Endothelial cell of umbilical vein (primary cell): ENCODE measurements around the gene EMC9. TPM values are rescaled to one million over a fixed set of nuclear protein-coding genes. Genes with fewer than 3 reads are reported as not detected.
A peak's percentile ranks its signal among the peaks of the same experiment; 100 is the strongest.

ENCODE experiments used
- BruUV-seq: library from RNA; stranded (reverse); fragments of 400-500 nt; replicated peaks from 2 replicates; lab custom pipeline; 2021; lab: Mats Ljungman, UMichigan
- CTCF ChIA-PET: fragments of 300-600, 350-600 bp; sonication (Branson Sonifier 250); formaldehyde crosslinking; loops from one replicate; lab custom pipeline; 2021; ENCODE audit warnings: antibody characterized with exemption, inconsistent platforms; lab: Charles Lee
- POLR2A ChIA-PET: fragments of 300-600, 350-600 bp; sonication (Branson Sonifier 250); formaldehyde crosslinking; loops from one replicate; lab custom pipeline; 2021; ENCODE audit warnings: antibody characterized with exemption, inconsistent platforms; lab: Charles Lee
- DNase-seq: peaks from one replicate; pipeline ENCODE4 v3.0.0-alpha.2; 2011; ENCODE audit warnings: low read depth, low spot score
- FAIRE-seq: peaks from 2 replicates; lab custom pipeline; 2011; peaks lifted over from hg19 to GRCh38; lab: Jason Lieb, UNC
- H2AFZ ChIP-seq: 2 replicates; pipeline ENCODE4 v1.6.0; 2012; ENCODE audit warnings: low read depth, low read length, control low read depth, inconsistent platforms
- H3K27ac ChIP-seq: 2 replicates; pipeline ENCODE4 v1.5.1; 2011; ENCODE audit warnings: low read depth, mild to moderate bottlenecking, control low read depth, low read length, moderate library complexity; ENCODE audit not compliant: insufficient read depth
- H3K27me3 ChIP-seq, 2 experiments: 2 replicates each; pipeline versions ENCODE4 v1.6.0 to v1.6.1; 2011; ENCODE audit warnings: low read length in 2 of 2, mixed read lengths in 1 of 2; ENCODE audit not compliant: control insufficient read depth in 2 of 2, insufficient read depth in 2 of 2
- H3K36me3 ChIP-seq, 2 experiments: 2 replicates in 1 of 2; 3 replicates in 1 of 2; pipeline ENCODE4 v1.5.1; 2011; ENCODE audit warnings: low read length in 2 of 2, mild to moderate bottlenecking in 1 of 2, moderate library complexity in 1 of 2; ENCODE audit not compliant: control insufficient read depth in 2 of 2, insufficient read depth in 2 of 2; ENCODE audit errors: extremely low read depth in 1 of 2
- H3K4me1 ChIP-seq: 3 replicates; pipeline ENCODE4 v1.5.1; 2011; ENCODE audit warnings: mild to moderate bottlenecking, low read length; ENCODE audit not compliant: control insufficient read depth, insufficient read depth; ENCODE audit errors: extremely low read depth
- H3K4me2 ChIP-seq: 2 replicates; pipeline ENCODE4 v1.6.1; 2011; ENCODE audit warnings: low read length, control low read depth, mixed read lengths; ENCODE audit not compliant: insufficient read depth
- H3K4me3 ChIP-seq, 3 experiments: fragments of 200-600 bp in 1 of 3; sonication (generic), shearing (Covaris generic) in 1 of 3; replicated peaks in 1 of 3; 2 replicates each; pipeline ENCODE4 v1.5.1; 2011 to 2016; ENCODE audit warnings: control low read depth in 3 of 3, low read length in 3 of 3, mild to moderate bottlenecking in 2 of 3, inconsistent platforms in 1 of 3, low read depth in 1 of 3, moderate library complexity in 1 of 3; ENCODE audit not compliant: insufficient read depth in 1 of 3
- H3K79me2 ChIP-seq: 2 replicates; pipeline ENCODE4 v1.6.0; 2012; ENCODE audit warnings: low read length, inconsistent platforms; ENCODE audit not compliant: control insufficient read depth, insufficient read depth
- H3K9ac ChIP-seq: replicated peaks from 2 replicates; pipeline ENCODE3; 2011; ENCODE audit warnings: low read length, control low read depth; ENCODE audit not compliant: insufficient read depth; ENCODE audit errors: extremely low read depth
- H3K9me1 ChIP-seq: replicated peaks from 3 replicates; pipeline ENCODE4 v1.6.0; 2011; ENCODE audit warnings: mild to moderate bottlenecking, low read length; ENCODE audit not compliant: control insufficient read depth, insufficient read depth; ENCODE audit errors: extremely low read depth
- H3K9me3 ChIP-seq: replicated peaks from 2 replicates; pipeline ENCODE4 v1.5.1; 2012; ENCODE audit warnings: low read length, inconsistent platforms; ENCODE audit not compliant: control insufficient read depth, insufficient read depth
- H4K20me1 ChIP-seq: replicated peaks from 2 replicates; pipeline ENCODE3; 2011; ENCODE audit warnings: mild to moderate bottlenecking, low read length; ENCODE audit not compliant: control insufficient read depth, insufficient read depth; ENCODE audit errors: extremely low read depth
- EZH2 ChIP-seq: IDR thresholded peaks from 2 replicates; pipeline ENCODE4 v1.6.1; 2012; ENCODE audit warnings: borderline replicate concordance, low read depth, mild to moderate bottlenecking, moderate library complexity, low read length, inconsistent platforms; ENCODE audit not compliant: severe bottlenecking
- FOS ChIP-seq: IDR thresholded peaks from 2 replicates; pipeline ENCODE4 v1.6.1; 2011; ENCODE audit warnings: mild to moderate bottlenecking, low read length, moderate library complexity, borderline replicate concordance; ENCODE audit not compliant: insufficient read depth
- GATA2 ChIP-seq: IDR thresholded peaks from 2 replicates; pipeline ENCODE4 v1.7.0; 2011; ENCODE audit warnings: low read depth, mild to moderate bottlenecking, moderate library complexity, mixed read lengths, low read length; ENCODE audit not compliant: insufficient read length, insufficient read depth
- JUN ChIP-seq: IDR thresholded peaks from 2 replicates; pipeline ENCODE4 v1.6.1; 2011; ENCODE audit warnings: borderline replicate concordance, low read depth; ENCODE audit not compliant: insufficient read length, insufficient read depth
- MYC ChIP-seq: IDR thresholded peaks from one replicate; pipeline ENCODE4 v1.6.1; 2011; ENCODE audit warnings: mild to moderate bottlenecking, low read depth, low read length
- POLR2A ChIP-seq: IDR thresholded peaks from 2 replicates; pipeline ENCODE4 v1.6.1; 2012; ENCODE audit warnings: low read depth, mild to moderate bottlenecking, control low read depth, low read length
- POLR2AphosphoS5 ChIP-seq: IDR thresholded peaks from 2 replicates; pipeline ENCODE4 v1.6.1; 2012; ENCODE audit warnings: low read depth, mild to moderate bottlenecking, control low read depth, low read length, moderate library complexity; ENCODE audit not compliant: insufficient read depth
- dilution Hi-C: fragments of 300-500 bp; cut with MboI; formaldehyde crosslinking; loops from one replicate; pipeline ENCODE4 v1.15.0; 2019; ENCODE audit warnings: low sequenced_read_pairs; ENCODE audit not compliant: extremely low pct_ligation_motif_present
- intact Hi-C: fragments of 100-400 bp; cut with micrococcal nuclease; formaldehyde crosslinking; loops from one replicate; pipeline ENCODE4 v1.10.0; 2022
- polyA plus RNA-seq, 4 experiments: library from polyadenylated mRNA; depleted of rRNA in 3 of 4; stranded (reverse) in 3 of 4; unstranded in 1 of 4; fragments of >200 nt; gene quantifications; 2 replicates each; pipeline versions ENCODE4 v1.2.1 to v1.2.3, GENCODE V29; 2011 to 2012; ENCODE audit warnings: missing spikeins in 1 of 4
- total RNA-seq: library from RNA; stranded (reverse); gene quantifications from 2 replicates; pipeline ENCODE4 v1.2.3, GENCODE V29; 2021
- TF ChIP-seq, protein P1 (sequence below), 2 donors: IDR thresholded peaks; 1 replicate in 1 of 2; 2 replicates in 1 of 2; pipeline ENCODE4 v1.5.1; 2011; ENCODE audit warnings: low read length in 2 of 2, mild to moderate bottlenecking in 2 of 2, moderate library complexity in 2 of 2, control low read depth in 1 of 2, inconsistent platforms in 1 of 2, low read depth in 1 of 2; ENCODE audit not compliant: insufficient read depth in 1 of 2; ENCODE audit errors: extremely low read depth in 1 of 2
- TF ChIP-seq, protein P2 (sequence below): IDR thresholded peaks from 2 replicates; pipeline ENCODE4 v1.6.1; 2011; ENCODE audit not compliant: insufficient read depth, insufficient read length

EMC9 gene
- total and polyA plus RNA-seq, 2 donors (not counting 3 experiments of a cell fraction or from before 2014, with no cell fraction given), result 21.8 to 31.8 TPM

DNA sequence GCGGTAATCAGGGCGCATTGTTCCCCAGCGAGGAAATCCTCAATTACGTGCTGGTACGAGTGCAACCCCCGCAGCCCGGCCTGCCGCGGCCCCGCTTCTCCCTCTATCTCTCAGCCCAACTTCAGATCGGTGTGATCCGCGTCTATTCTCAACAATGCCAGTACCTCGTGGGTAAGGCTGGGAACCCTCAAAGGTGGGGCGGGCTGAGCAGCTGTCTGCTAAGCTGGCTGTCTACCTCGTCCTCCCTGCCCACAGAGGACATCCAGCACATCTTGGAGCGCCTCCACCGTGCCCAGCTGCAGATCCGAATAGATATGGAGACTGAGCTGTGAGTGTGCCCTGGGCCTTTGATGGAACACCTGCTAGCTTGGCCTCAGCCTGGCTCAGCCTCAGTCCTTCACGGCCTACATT lies 31.5 kb upstream of the EMC9 start:
- no peak for FAIRE-seq
- dilution Hi-C loops, result no loop called here

GRCh38 chr14:24172261-24172860 lies 31.0 kb upstream of the EMC9 start:
- H3K79me2 ChIP-seq, result no peaks in the 10 kb centered on the region
- peaks cover 2 to 6% of the 10 kb centered on the region in 2 experiments for H3K36me3 ChIP-seq
- intact Hi-C loops (no loop called here), dilution Hi-C loops (no loop called here)
- H3K9ac ChIP-seq, result no peak overlapping the region
- H3K27ac ChIP-seq, result no peak overlapping the region
- FAIRE-seq, result no peak
- CTCF ChIA-PET, result interaction anchor here (1.7 to 2.6 kb wide), 2 partner anchors 12 to 124 kb away, joined by 5 to 10 read pairs; partner anchors contain the start of gene IRF9
- peaks cover 3% of the 10 kb centered on the region for H3K4me1 ChIP-seq
- no peaks in the 10 kb centered on the region for H3K27me3 ChIP-seq
- POLR2A ChIA-PET, result no interaction called here
- no peaks in the 10 kb centered on the region for H3K9me3 ChIP-seq
- no peak for TF ChIP-seq FOS
- no peak for TF ChIP-seq POLR2A
- TF ChIP-seq POLR2AphosphoS5, result no peak
- TF ChIP-seq, protein P1, sequence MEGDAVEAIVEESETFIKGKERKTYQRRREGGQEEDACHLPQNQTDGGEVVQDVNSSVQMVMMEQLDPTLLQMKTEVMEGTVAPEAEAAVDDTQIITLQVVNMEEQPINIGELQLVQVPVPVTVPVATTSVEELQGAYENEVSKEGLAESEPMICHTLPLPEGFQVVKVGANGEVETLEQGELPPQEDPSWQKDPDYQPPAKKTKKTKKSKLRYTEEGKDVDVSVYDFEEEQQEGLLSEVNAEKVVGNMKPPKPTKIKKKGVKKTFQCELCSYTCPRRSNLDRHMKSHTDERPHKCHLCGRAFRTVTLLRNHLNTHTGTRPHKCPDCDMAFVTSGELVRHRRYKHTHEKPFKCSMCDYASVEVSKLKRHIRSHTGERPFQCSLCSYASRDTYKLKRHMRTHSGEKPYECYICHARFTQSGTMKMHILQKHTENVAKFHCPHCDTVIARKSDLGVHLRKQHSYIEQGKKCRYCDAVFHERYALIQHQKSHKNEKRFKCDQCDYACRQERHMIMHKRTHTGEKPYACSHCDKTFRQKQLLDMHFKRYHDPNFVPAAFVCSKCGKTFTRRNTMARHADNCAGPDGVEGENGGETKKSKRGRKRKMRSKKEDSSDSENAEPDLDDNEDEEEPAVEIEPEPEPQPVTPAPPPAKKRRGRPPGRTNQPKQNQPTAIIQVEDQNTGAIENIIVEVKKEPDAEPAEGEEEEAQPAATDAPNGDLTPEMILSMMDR (IDR thresholded peaks at IDR 0.05; ENCODE audit: extremely low read depth in 1 of 2, insufficient read depth in 1 of 2, low read depth in 1 of 2, low read length in 2 of 2), result no peak
- TF ChIP-seq EZH2, result no peak
- TF ChIP-seq MYC, result no peak
- no peak for TF ChIP-seq GATA2
- no peak for TF ChIP-seq JUN
- TF ChIP-seq, protein P2, sequence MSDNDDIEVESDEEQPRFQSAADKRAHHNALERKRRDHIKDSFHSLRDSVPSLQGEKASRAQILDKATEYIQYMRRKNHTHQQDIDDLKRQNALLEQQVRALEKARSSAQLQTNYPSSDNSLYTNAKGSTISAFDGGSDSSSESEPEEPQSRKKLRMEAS, result no peak
- peak overlapping the region; percentile 78 for H2AFZ ChIP-seq
- H3K4me2 ChIP-seq, result peak overlapping the region; percentile 26
- no peaks in the 10 kb centered on the region for H3K9me1 ChIP-seq
- TSS peak; percentile 19 for BruUV-seq
- peak overlapping the region; percentile 8 to 25 (median 10) for H3K4me3 ChIP-seq
- no peak for DNase-seq
- no peaks in the 10 kb centered on the region for H4K20me1 ChIP-seq

More for the DNA sequence above, 31.5 kb upstream of the EMC9 start:
- H3K4me2 ChIP-seq, result no peak overlapping the region
- BruUV-seq, result no TSS peak
- no peaks in the 10 kb centered on the region for H4K20me1 ChIP-seq
- H3K79me2 ChIP-seq, result no peaks in the 10 kb centered on the region
- intact Hi-C loops, result no loop called here
- H3K36me3 ChIP-seq, result peaks cover 0 to 3% of the 10 kb centered on the region in 2 experiments
- no peak for DNase-seq
- H3K27me3 ChIP-seq, result no peaks in the 10 kb centered on the region
- ChIA-PET POLR2A (interaction anchor here (0.5 kb wide), 1 partner anchor 641 kb away, joined by 5 read pairs; no protein-coding TSS in a partner anchor), CTCF (interaction anchor here (1.0 to 1.7 kb wide), 2 partner anchors 12 to 124 kb away, joined by 4 to 5 read pairs; partner anchors contain the start of gene IRF9)
- H3K27ac ChIP-seq, result no peak overlapping the region
- H3K9me3 ChIP-seq, result no peaks in the 10 kb centered on the region
- no peak for TF ChIP-seq EZH2
- TF ChIP-seq POLR2A, result no peak
- TF ChIP-seq JUN, result no peak
- no peak for TF ChIP-seq MYC
- TF ChIP-seq POLR2AphosphoS5, result no peak
- no peak for TF ChIP-seq FOS
- H3K9ac ChIP-seq, result no peak overlapping the region
- no peaks in the 10 kb centered on the region for H3K9me1 ChIP-seq
- no peak overlapping the region for H2AFZ ChIP-seq
- H3K4me3 ChIP-seq, result no peak overlapping the region
- peaks cover 3% of the 10 kb centered on the region for H3K4me1 ChIP-seq
